BLaER1 treated with 17β-estradiol and CSF1 and Interleukin-3, amounts not matched to agents 10 nM and 100 nM (cell line): ENCODE results near the gene ZBTB40.

Experiments used
- H3K27ac ChIP-seq, 11 experiments: shearing (Covaris generic); formaldehyde crosslinking; 2 replicates each; pipeline ENCODE4 v1.8.1; 2022
- H3K27me3 ChIP-seq, 11 experiments: shearing (Covaris generic); formaldehyde crosslinking; 2 replicates each; pipeline ENCODE4 v1.8.1; 2022
- H3K36me3 ChIP-seq, 11 experiments: shearing (Covaris generic); formaldehyde crosslinking; 2 replicates each; pipeline ENCODE4 v1.8.1; 2022
- H3K4me1 ChIP-seq, 10 experiments: shearing (Covaris generic); formaldehyde crosslinking; 2 replicates each; pipeline ENCODE4 v1.8.1; 2022
- H3K4me2 ChIP-seq, 11 experiments: shearing (Covaris generic); formaldehyde crosslinking; 2 replicates each; pipeline ENCODE4 v1.8.1; 2022
- H3K4me3 ChIP-seq, 10 experiments: shearing (Covaris generic); formaldehyde crosslinking; 2 replicates each; pipeline ENCODE4 v1.8.1; 2022
- H3K9ac ChIP-seq, 11 experiments: shearing (Covaris generic); formaldehyde crosslinking; 2 replicates each; pipeline ENCODE4 v1.8.1; 2022
- H3K9me3 ChIP-seq, 11 experiments: shearing (Covaris generic); formaldehyde crosslinking; replicated peaks in 1 of 11; 2 replicates each; pipeline ENCODE4 v1.8.1; 2022
- H4K20me1 ChIP-seq, 11 experiments: shearing (Covaris generic); formaldehyde crosslinking; 2 replicates each; pipeline ENCODE4 v1.8.1; 2022
- Cebpa-rat ChIP-seq, 11 experiments: shearing (Covaris generic); IDR thresholded peaks; 2 replicates each; pipeline ENCODE4 v1.8.1; 2022

The ZBTB40 gene

DNA sequence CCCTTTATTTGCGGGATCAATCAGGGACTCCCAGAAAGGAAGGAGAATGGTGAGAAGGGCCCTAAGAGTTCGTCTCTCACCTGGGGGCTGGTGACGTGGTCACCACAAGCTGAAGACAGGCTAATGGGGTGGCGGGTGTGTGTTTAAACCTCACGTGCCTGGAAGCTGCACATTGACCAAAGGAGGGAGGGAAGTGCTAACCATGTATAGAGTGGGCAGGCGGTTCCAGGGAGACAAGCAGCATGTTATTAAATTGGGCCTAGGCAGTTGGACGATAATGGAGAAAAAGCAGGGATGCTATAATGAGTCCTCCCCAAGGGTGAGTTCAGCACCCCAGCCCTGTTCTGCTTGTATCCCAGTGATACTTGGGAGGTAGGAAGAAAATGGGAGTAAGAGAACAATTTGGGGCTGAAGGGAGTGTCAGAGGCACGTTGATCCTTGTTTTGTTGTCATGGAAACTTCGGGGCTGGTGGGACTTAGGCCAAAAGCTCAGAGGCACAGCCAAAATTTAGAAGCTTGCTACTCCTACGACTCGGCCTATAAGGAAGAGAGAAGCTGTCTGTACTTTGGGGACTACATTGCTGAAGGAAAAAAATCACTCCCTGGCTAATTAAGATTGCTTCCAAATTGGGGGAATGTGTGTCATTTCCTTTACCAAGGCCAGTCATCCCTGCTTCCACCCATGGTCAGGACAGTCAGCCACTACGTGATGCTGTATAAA is 78.4 kb downstream of the ZBTB40 start:
- TF ChIP-seq Cebpa-rat (IDR thresholded peaks at IDR 0.05): no peak
- Histone ChIP-seq H3K4me2 (no peak overlapping the region), H4K20me1 (peaks cover 0 to 56% (median 0%) of the 10 kb centered on the region in 11 experiments; a peak in 6 of 22 replicates), H3K4me1 (peaks cover 0 to 8% (median under 1%) of the 10 kb centered on the region in 10 experiments; a peak in 2 of 20 replicates), H3K27me3 (no peaks in the 10 kb centered on the region), H3K9ac (0 out of 22 replicates have a peak overlapping the region, but pooled peaks of 1 of the 11 experiments have one; percentile 21), H3K9me3 (no peaks in the 10 kb centered on the region), H3K4me3 (no peak overlapping the region), H3K27ac (no peak overlapping the region), H3K36me3 (peaks cover 33 to 75% (median 45%) of the 10 kb centered on the region in 11 experiments)

DNA sequence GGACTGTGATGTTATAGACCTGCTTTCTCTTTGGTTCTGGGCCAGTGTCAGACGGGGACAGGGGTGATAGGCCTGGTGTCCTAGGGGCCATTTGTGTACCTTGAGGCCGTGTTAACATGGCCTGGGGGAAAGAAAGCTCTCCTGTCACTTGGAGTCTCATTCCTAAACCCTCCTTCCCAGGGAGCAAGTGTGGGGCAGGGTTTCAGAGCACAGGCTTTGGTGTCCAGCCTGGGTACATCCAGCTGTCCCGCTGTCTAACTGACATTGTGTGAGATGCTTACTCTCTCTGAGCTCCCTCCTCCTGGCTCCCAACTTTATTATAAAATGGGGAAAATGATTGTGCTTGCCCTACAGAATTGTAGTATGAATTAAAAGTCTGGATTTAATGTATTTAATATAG is 79.1 kb downstream of the ZBTB40 start:
- no peaks in the 10 kb centered on the region for H3K9me3 ChIP-seq
- peaks cover 0 to 53% (median 0%) of the 10 kb centered on the region in 11 experiments; a peak in 5 of 22 replicates for H4K20me1 ChIP-seq
- H3K9ac ChIP-seq: 0 out of 22 replicates have a peak overlapping the region, but pooled peaks of 1 of the 11 experiments have one; percentile 21
- peaks cover 26 to 68% (median 39%) of the 10 kb centered on the region in 11 experiments for H3K36me3 ChIP-seq
- H3K4me3 ChIP-seq: no peak overlapping the region
- peaks cover 0 to 9% (median 0%) of the 10 kb centered on the region in 10 experiments; a peak in 2 of 20 replicates for H3K4me1 ChIP-seq
- no peaks in the 10 kb centered on the region for H3K27me3 ChIP-seq
- no peak overlapping the region for H3K4me2 ChIP-seq
- no peak for TF ChIP-seq Cebpa-rat (IDR thresholded peaks at IDR 0.05)
- H3K27ac ChIP-seq: no peak overlapping the region

DNA sequence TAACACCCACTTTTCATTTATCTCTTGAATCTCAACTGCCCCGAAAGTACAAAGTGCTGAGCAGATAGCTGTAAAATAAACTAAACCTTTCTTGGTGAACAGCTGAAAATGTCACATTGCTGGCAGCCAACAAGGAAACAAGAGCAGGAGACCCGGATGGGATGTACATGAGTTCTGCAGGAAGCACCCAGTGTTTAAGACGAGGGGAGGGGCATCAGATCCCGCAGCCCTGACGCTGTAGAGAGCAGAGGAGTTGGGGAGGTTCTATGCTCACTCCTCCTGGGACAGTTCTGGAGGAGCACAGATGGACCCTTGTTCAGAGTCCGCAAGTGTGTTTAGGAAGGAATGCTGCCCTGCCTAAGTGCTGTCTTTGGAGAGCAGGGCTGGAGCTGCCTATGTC is 79.6 kb downstream of the ZBTB40 start:
- H3K9me3 ChIP-seq: no peaks in the 10 kb centered on the region
- H3K4me1 ChIP-seq: peaks cover 0 to 11% (median 3%) of the 10 kb centered on the region in 10 experiments; a peak in 6 of 20 replicates
- no peak overlapping the region for H3K4me2 ChIP-seq
- peaks cover 0 to 47% (median 0%) of the 10 kb centered on the region in 11 experiments; a peak in 5 of 22 replicates for H4K20me1 ChIP-seq
- TF ChIP-seq Cebpa-rat (IDR thresholded peaks at IDR 0.05): no peak
- no peak overlapping the region for H3K27ac ChIP-seq
- no peaks in the 10 kb centered on the region for H3K27me3 ChIP-seq
- H3K9ac ChIP-seq: no peak overlapping the region
- H3K36me3 ChIP-seq: peaks cover 21 to 63% (median 33%) of the 10 kb centered on the region in 11 experiments
- H3K4me3 ChIP-seq: no peak overlapping the region

DNA sequence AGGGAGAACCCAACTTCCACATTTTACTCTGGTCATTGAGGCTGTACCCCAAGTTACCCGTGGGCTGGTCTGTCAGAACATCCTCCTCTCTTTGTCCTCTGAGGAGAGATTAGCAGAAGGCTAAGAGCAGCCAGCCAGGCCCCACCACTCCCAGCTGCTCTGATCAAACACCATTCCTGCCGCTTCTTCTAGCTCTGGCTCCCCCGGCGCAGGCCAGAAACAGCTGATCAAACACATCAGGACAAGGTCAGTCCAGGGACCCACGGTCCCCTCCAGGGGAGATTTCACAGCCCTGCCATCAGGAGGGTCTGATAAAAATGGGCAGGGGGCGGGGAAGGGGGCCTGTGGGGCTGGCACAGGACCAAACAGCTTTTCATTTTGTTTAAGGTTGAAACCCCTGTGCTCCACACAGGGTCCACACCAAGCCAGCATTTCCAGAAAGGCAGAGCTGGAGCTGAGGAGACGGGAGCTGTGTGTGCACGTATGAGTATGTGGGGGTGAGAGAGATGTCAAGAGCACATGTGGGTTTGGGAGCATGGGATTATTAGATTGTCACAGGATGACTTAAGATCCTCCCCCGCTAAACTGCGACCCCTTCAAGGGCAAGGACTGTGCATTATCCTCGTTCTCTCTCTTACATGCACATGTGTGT is 81.7 kb downstream of the ZBTB40 start:
- H3K27me3 ChIP-seq: no peaks in the 10 kb centered on the region
- TF ChIP-seq Cebpa-rat (IDR thresholded peaks at IDR 0.05): no peak

DNA sequence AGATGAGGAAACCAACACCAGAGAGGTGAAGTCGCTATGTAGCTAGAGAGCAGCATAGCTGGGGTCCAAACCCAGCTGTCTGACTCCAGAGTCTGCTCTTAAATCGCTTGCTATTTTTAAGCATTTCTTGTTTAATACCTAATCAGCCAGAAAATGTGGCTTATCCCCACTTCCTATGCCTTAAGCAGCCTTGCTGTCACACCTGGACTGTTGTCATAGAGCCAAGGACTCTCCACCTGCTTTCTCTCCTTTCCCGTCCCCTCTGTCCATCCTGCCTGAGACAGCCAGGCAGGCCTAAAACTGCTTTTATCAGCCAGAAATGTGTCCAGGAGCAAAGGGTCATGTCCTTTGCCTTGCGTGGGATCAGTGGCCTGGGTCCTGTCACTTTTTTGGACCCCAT is 83.3 kb downstream of the ZBTB40 start:
- TF ChIP-seq Cebpa-rat (IDR thresholded peaks at IDR 0.05): no peak
- Histone ChIP-seq H3K27ac (no peak overlapping the region), H3K36me3 (peaks cover 0 to 28% (median 0%) of the 10 kb centered on the region in 11 experiments; a peak in 5 of 22 replicates), H3K4me1 (peaks cover 34 to 45% (median 40%) of the 10 kb centered on the region in 10 experiments), H4K20me1 (peaks cover 0 to 14% (median 0%) of the 10 kb centered on the region in 11 experiments; a peak in 2 of 22 replicates), H3K9ac (no peak overlapping the region), H3K27me3 (no peaks in the 10 kb centered on the region), H3K9me3 (no peaks in the 10 kb centered on the region), H3K4me2 (no peak overlapping the region; a peak in 2 of 22 replicates), H3K4me3 (no peak overlapping the region)

More for the DNA sequence above, 81.7 kb downstream of the ZBTB40 start:
- Histone ChIP-seq H3K9me3 (no peaks in the 10 kb centered on the region), H3K36me3 (peaks cover 0 to 44% (median 13%) of the 10 kb centered on the region in 11 experiments; a peak in 13 of 22 replicates), H3K9ac (no peak overlapping the region), H3K4me2 (no peak overlapping the region), H3K4me1 (peaks cover 18 to 29% (median 24%) of the 10 kb centered on the region in 10 experiments), H4K20me1 (peaks cover 0 to 29% (median 0%) of the 10 kb centered on the region in 11 experiments; a peak in 2 of 22 replicates), H3K27ac (no peak overlapping the region), H3K4me3 (no peak overlapping the region)

DNA sequence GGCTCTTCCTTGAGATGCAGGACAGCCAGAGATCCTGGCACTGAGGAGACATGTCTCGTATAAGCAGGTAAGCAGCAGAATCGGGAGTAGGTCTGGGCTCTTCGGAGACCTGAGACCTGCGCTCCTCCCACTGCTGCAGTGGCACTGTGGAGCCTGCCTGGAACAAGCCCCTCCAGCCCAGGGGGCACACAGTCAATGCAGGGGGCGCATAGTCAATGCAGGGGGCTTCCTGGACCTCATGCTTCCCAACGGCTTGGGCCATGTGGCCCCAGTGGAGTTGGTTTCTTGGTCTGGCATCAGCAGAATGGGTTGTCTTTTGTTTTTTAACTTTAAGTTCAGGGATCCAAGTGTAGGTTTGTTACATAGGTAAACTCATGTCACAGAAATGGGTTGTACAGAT is 83.7 kb downstream of the ZBTB40 start:
- Histone ChIP-seq H3K4me3 (no peak overlapping the region), H3K4me2 (no peak overlapping the region), H3K27ac (no peak overlapping the region), H3K4me1 (peaks cover 39 to 49% (median 44%) of the 10 kb centered on the region in 10 experiments), H3K9ac (no peak overlapping the region), H3K27me3 (no peaks in the 10 kb centered on the region), H3K36me3 (peaks cover 0 to 24% (median 0%) of the 10 kb centered on the region in 11 experiments; a peak in 4 of 22 replicates), H3K9me3 (no peaks in the 10 kb centered on the region), H4K20me1 (peaks cover 0 to 12% (median 0%) of the 10 kb centered on the region in 11 experiments; a peak in 2 of 22 replicates)
- TF ChIP-seq Cebpa-rat (IDR thresholded peaks at IDR 0.05): no peak

DNA sequence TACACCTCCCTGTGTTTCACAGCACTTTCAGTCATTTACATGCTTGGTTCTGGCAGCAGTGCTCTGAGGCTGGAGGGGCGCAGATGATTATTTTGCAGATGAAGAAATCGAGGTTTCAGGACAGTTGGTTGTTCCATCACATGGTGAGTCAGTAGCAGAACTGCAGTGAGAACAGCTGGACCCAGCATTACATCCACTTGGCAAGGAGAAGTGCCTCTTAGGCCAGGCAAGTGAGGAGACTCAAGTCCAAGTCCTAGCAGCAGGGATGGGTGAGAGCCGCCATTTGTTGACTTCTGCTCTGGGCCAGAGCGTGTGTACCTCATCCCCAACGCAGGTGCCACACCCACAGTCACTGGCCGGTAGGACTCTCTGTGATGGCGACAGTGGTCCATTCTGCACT is 84.9 kb downstream of the ZBTB40 start:
- Histone ChIP-seq H3K4me3 (no peak overlapping the region), H3K4me2 (peak overlapping the region in 10 of 11 experiments; percentile 37 to 82 (median 73); a peak in 13 of 22 replicates), H3K27ac (no peak overlapping the region; a peak in 1 of 22 replicates), H3K27me3 (no peaks in the 10 kb centered on the region), H3K36me3 (peaks cover 0 to 24% (median 0%) of the 10 kb centered on the region in 11 experiments; a peak in 3 of 22 replicates), H3K9me3 (no peaks in the 10 kb centered on the region), H4K20me1 (peaks cover 0 to 7% (median 0%) of the 10 kb centered on the region in 11 experiments; a peak in 2 of 22 replicates), H3K4me1 (peaks cover 41 to 58% (median 51%) of the 10 kb centered on the region in 10 experiments), H3K9ac (no peak overlapping the region)
- no peak for TF ChIP-seq Cebpa-rat (IDR thresholded peaks at IDR 0.05)

DNA sequence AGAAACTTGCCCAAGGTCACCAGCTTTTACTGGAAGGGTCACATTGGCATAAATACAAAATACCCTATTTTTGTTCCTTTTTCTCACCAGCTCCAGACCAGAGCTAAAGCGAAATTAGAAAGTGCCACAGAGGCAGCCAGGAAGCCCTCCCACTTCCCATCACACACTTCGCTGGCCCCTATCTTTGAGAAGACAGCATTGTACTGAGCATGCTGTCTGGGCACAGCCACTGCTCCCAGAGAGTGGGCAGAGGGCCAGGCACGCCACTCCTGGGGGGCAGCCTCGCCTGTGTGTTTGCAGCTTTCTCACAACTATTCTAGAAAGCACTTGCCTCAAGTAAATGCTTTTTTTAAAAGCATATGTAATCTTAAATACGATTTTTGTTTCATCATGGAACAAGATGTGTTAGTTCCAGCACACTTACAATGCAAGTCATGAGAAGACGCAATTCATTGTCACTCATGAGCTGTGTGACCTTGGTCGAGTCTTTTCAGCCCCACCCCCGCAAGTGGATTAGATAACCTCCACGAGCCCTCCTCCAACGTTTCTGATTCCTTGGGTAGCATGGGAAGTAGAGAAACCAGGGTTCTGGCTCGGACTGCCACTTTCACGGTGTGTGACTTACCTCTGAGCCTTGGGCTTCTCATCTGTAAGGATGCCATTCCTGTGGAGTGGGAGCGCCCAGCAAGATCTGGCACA is 85.9 kb downstream of the ZBTB40 start:
- no peak for TF ChIP-seq Cebpa-rat (IDR thresholded peaks at IDR 0.05)
- Histone ChIP-seq H3K4me3 (no peak overlapping the region), H4K20me1 (no peaks in the 10 kb centered on the region), H3K4me2 (peak overlapping the region; percentile 57 to 82 (median 76); a peak in 21 of 22 replicates), H3K27ac (peak overlapping the region in 1 of 11 experiments; percentile 8; a peak in 2 of 22 replicates), H3K36me3 (peaks cover 0 to 16% (median 0%) of the 10 kb centered on the region in 11 experiments; a peak in 3 of 22 replicates), H3K27me3 (no peaks in the 10 kb centered on the region), H3K4me1 (peaks cover 41 to 58% (median 51%) of the 10 kb centered on the region in 10 experiments), H3K9me3 (no peaks in the 10 kb centered on the region), H3K9ac (no peak overlapping the region)
